HL-60/S4 treated with retinoic acid at 250 ng/mL for 4 days and 3 days (cell line): ENCODE results near the gene ELFN2.

Source experiments
- in situ Hi-C: fragments of 300-500 bp; cut with MboI; formaldehyde crosslinking; loops from 2 replicates; pipeline ENCODE4 v1.7.0; 2022; ENCODE audit warnings: low sequenced_read_pairs

The ELFN2 gene, protein sequence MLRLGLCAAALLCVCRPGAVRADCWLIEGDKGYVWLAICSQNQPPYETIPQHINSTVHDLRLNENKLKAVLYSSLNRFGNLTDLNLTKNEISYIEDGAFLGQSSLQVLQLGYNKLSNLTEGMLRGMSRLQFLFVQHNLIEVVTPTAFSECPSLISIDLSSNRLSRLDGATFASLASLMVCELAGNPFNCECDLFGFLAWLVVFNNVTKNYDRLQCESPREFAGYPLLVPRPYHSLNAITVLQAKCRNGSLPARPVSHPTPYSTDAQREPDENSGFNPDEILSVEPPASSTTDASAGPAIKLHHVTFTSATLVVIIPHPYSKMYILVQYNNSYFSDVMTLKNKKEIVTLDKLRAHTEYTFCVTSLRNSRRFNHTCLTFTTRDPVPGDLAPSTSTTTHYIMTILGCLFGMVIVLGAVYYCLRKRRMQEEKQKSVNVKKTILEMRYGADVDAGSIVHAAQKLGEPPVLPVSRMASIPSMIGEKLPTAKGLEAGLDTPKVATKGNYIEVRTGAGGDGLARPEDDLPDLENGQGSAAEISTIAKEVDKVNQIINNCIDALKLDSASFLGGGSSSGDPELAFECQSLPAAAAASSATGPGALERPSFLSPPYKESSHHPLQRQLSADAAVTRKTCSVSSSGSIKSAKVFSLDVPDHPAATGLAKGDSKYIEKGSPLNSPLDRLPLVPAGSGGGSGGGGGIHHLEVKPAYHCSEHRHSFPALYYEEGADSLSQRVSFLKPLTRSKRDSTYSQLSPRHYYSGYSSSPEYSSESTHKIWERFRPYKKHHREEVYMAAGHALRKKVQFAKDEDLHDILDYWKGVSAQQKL

DNA sequence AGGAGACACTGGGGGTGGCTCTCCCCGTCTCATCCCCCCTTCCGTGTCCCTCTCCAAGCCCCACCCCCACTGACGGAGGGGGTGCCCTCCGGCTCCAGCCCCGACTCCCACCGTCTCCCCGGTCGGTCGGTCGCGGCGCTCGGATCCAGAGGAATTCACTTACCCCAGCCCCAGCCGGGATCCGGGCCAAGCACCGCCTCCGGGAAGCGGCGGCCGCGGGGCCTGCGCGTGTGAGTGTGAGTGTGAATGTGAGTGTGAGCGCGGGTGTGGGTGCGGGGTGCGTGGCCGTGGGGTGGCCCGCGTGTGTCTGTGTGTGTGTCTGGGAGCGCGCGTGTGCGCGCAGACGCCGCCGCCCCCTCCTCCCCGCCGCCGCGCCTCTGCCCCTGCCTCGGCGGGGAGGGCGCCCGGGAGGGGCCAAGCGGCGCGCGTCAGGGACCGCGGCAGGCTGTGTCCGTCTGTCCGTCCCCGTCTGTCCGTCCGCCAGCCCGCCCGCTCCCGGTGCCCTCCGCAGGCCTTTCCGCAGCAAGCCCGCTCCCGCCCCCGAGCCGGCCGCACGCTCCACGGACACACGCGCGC, at the start of gene ELFN2:
Gene ELFN2 (minus strand): TSS at position 345 of the 576 bp plus-strand sequence. CDS start 51,945 bp downstream, outside the sequence.
- in situ Hi-C loops = no loop called here

DNA sequence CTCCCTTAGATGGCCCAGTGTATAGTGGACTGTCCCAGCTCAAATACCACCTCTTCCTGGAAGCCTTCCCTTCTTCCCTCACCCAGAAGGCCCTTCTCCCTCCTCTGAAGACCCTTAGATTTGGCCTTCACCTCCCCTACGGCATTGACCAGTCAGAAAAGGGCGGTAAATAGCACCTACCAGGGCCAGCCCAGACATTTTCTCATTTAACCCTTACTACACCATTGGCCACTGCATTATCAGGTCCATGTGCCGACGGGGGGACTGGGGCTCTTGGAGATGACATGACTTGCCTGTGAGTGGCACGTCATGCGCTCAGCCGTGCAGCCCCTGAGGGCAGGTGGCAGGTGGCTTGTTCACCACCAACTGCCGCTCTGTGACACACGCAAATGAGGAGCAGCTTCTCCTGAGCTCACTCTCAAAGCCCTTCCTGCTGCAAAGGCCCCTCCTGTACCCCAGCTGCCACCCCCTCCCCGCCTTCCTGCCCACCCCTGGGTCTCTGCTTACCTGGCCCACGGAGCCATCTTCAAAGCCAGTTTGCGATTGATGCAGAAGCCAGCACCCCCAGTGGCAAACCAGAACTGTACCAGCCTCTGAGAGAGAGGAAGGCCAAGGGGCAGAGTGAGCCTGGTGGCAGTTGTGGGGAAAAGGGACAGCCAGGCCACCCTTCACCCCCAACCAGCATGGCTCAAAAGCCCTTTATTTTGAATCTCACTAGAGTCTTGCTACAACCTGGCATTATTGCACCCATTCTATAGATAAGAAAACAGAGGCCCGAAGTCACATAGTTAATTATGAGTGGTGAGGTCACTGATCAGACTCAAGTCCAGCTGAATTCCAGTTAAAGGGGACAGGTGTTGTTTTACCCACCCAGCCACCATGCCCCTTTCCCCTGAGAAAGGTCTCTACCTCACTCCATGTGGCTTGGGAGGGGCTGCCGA, 49.4 kb upstream of the ELFN2 start:
- in situ Hi-C loops = no loop called here

DNA sequence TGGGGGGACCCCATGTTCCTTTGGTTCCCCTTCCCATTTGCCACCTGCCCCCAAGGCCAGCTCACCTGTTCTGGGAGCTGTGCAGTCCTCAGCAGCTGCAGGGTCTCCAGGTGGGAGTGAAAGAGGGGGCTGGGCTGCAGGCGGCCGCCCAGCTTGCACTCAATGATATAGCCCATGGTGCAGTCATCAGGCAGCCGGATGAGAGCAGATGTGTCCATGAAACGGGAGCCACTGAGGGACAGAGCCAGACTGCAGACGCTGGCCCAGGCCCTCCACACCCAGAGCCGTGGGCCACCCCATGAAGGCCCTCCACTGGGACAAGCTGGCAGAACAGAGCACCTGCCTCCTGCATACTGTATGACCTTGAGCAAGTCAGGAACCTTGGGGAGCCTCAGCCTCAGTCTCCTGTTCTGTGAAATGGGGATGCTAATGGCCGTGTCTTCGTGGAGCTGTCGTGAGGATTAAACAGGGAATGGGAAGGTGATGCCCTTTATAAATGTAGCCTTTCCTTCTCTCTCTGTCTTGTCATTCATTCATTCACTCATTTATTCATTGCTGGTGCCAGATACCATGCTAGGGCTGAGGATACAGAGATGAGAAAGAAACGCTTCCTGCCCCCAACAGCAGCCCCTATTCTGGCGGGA, 47.3 kb upstream of the ELFN2 start:
- in situ Hi-C loops = loop anchor here (25.0 kb wide), 1 partner anchor 937 kb away; the partner anchor contains the start of gene EIF3D

DNA sequence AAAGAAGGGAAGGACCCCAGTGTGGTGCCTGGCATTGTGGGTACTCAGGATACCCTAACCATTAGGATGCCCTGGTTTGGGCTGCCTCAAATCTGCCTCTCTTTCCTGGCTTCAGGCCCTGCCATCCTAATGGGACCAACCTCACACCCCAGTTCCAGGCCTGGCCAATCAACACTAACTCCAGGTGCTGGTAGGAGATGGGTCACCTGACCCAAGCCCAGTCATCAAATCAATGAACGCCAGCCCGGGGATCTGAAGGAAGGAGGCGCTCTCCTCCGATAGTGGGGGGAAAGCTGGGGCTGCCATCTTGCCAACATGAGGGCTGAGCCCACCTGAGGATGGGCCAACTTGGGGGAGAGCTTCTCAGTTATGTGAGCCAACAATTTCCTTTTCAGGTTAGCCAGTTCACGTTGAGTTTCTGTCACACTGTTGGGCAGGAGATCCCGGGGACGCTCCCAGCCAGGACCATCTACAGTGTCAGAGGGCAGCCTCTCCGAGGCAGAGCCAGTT, 46.2 kb upstream of the ELFN2 start:
- in situ Hi-C loops = loop anchor here (25.0 kb wide), 1 partner anchor 936 kb away; the partner anchor contains the start of gene EIF3D

DNA sequence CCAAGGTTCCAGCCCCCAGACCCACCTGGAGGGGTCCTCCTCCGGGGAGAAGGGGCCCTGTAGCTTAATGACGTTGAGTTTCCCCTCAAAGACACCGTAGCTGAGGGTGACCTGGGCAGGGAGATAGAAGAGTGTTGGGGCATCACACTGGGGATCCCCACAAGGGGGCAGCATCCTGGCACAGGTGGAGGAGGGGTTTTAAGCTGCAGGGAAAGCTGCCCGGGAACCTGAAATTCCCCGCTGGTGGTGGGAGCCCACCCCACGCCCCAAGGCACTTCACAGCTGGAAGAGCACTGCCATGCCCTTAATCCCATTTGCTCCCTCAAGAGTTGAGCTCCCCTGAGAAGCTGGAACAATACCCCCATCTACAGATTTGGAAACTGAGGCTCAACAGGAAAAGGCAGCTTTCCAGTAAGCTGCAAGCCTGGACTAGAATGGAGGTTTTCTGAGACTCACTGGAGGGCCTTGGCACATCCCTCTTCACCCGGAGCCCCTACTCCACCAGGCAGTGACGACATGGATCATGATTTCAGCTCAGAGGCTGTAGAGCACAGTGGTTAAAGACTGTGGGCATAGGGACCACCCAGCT, 45.2 kb upstream of the ELFN2 start:
- in situ Hi-C loops = loop anchor here (25.0 kb wide), 1 partner anchor 935 kb away; the partner anchor contains the start of gene EIF3D

DNA sequence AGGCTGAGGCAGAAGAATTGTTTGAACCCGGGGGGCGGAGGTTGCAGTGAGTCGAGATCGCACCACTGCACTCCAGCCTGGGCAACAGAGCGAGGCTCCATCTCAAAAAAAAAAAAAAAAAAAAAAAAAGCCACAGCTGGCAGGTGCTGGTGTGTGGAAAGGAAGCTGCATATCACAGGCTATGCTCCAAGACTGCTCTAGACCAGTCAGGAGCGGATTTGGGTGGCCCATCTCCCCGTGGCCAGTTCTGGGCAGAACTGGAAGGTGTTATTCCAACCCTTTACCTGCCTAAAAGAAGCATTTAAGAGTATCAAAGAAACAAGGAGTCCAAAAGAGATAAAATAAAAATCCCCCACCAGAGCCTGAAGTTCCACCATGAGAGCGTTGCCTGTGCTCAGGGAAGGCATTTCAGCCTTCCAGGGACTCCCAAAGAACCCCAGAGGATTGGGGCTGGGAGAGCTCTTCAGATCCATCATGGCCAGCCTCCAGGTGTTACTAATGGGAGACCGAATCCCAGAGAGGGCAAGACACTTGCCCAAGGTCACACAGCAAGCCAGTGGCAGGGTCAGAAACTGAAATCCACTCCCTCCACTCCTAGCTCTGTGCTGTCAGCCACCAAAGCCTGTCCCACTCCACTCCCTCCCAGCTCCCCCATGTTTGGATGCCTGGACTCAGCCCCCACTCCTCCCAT, 44.6 kb upstream of the ELFN2 start:
- in situ Hi-C loops = loop anchor here (25.0 kb wide), 1 partner anchor 935 kb away; the partner anchor contains the start of gene EIF3D

DNA sequence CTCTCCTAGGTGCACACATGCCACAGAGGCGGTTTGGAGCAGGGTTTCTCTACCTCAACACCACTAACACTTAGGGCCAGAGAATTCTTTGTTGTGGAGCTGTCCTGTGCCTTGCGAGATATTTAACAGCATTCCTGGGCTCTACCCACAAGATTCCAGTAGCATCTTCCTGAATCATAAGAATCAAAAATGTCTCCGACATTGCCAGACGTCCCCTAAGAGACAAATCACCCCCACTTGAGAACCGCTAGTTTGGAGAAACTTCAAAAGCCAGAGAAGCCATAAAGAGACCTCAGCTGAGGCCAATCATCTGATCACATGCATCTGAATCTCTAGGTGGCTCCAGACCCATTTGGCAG, 42.8 kb upstream of the ELFN2 start:
- in situ Hi-C loops = loop anchor here (25.0 kb wide), 1 partner anchor 933 kb away; the partner anchor contains the start of gene EIF3D

DNA sequence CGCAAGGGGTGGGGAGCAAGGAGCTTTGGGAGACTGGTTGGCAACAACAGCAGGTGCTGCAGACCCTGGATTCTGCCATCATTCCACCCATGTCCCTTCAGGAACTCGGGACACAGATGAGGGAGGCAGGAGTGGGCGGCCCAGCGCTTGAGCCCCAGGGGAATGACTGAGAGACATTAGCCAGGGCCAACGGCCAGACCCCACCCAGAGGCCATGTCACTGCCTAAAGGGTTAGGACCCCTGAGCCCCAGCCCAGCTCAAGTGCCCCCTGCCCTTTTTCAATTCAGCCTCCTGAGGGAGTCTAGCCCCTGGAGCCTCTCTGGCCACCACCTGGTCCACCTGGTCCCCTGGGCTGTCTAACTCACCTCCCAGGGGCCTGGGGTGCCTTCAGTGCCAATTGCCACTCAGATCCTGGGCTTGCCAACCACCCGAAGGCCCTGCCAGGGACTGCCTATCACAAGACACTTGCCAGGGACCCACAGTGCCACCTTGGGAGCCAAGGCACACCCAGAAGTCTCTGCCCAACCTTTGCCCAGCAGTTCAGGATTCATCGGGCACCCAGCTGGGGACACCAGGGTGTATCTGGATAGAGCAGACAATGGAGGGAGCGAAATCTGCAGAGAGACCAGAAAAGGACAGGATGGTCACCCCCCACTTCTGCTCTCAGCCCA, 42.3 kb upstream of the ELFN2 start:
- in situ Hi-C loops = loop anchor here (25.0 kb wide), 1 partner anchor 932 kb away; the partner anchor contains the start of gene EIF3D

DNA sequence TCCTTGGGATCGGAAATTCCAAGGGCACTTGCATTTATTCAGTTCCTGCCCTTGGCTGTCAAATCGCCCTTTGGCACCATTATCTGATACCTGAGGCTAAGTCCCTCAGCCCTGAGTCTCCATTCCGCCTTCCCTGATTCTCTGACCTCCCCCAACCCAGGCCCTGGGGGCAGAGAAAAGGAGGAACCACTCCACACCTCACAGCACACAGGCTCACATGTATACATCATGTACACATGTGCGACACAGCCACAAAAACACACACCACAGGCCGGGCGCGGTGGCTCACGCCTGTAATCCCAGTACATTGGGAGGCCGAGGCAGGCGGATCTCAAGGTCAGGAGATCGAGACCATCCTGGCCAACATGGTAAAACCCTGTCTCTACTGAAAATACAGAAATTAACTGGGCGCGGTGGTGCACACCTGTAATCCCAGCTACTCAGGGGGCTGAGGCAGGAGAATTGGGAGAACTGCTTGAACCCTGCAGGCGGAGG, 41.0 kb upstream of the ELFN2 start:
- in situ Hi-C loops = loop anchor here (25.0 kb wide), 1 partner anchor 931 kb away; the partner anchor contains the start of gene EIF3D

DNA sequence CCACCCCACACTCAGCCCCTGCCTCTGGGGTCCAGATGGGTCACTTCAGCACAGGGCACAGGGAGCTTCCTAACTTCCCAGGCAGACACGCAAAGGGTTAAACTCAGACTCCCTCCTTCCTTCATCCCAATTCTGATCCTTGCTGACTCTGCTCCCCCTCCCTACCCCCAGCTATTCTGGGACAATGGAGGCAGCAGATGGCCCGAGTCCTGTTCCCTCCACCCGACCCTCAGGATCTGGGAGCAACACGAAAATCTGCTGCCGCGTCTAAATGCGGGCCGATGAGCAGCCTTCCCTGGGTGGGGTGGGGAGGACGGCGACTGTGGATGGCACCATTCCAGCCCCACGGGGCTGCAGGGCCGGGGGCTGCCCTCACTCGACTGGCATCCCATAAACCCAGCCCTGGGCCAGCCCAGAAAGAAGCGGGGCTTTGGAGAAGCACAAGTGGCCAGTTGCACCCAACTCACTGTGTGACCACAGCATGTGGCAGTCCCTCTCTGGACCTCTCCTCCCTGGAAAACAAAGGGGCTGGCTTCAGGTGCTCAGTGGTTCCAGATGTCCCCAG, 40.2 kb upstream of the ELFN2 start:
- in situ Hi-C loops = loop anchor here (25.0 kb wide), 1 partner anchor 930 kb away; the partner anchor contains the start of gene EIF3D

DNA sequence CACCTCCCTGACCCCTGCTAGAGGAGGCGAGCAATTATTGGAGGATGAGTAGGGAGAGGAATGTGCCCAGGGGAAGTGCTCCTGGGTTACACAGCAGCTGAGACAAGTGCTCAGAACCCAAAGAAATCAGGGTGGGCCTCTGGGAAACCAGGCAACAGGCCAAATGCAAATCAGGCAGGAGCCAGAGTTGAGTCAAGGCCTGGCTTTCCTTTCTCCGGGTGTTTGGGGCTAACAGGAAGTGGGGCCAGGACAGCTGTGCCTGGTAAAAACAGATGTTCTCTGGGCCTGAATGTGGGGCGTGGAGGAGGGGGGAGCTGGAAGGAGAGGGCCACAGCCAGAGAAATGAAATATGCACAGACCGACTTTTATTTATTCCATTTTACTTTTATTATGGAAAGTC, 36.9 kb upstream of the ELFN2 start:
- in situ Hi-C loops = loop anchor here (25.0 kb wide), 1 partner anchor 927 kb away; the partner anchor contains the start of gene EIF3D

DNA sequence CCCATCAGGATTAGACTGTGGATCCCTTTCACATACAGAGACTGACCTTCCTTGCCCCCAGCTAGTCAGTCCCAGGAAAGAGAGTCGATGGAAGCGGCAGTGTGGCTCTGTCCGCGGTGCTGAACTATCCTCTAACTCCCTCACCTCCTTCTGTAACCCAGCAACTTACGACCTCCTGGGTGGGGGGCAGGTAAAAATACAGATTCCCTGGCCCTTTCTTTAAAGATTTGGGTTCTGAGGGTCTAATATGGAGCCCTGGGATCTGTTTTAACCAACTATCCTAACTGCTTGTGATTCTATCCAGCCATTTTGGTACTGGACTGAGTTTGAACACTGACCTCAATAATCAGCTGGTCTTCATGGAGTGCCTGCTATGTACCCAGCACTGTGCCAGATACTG, 35.7 kb upstream of the ELFN2 start:
- in situ Hi-C loops = loop anchor here (25.0 kb wide), 1 partner anchor 926 kb away; the partner anchor contains the start of gene EIF3D

DNA sequence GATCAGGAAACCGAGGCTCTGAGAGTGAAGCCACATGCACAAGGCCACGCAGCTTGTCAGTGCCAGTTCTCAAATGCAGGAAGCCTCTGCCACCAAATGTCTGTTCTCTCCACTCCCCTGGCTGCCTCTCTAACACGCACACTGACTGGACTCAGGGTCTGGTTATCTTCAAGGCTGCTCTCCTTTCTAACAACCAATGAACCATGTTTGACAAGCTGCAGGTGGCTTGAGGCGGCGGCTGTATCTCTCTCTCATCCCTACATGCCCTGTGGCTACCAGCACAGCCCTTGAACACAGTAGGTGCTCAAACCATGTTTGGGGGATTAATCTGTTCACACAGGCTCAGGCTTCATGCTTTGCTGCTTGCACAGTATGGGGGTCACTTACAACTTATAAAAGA, 35.2 kb upstream of the ELFN2 start:
- in situ Hi-C loops = loop anchor here (25.0 kb wide), 1 partner anchor 925 kb away; the partner anchor contains the start of gene EIF3D

DNA sequence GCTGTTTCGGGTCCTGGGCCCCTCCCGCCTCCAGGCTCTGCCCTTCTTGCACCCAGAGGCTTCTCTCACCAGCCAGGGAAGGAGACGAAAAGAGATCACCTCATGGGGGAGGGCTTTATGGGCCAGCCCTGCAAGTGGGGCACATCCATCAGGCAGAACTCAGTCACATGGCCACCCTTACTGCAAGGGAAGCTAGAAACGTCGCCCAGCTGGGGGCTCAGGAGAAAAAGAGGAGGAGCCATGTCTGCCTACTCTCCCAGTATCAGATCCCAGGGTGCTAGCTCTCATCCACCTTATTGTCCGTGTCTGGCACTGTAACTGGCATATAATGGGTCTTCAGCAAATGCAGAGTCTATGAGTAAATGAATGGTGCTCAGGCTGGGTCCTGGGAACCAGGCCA, 34.7 kb upstream of the ELFN2 start:
- in situ Hi-C loops = loop anchor here (25.0 kb wide), 1 partner anchor 925 kb away; the partner anchor contains the start of gene EIF3D

DNA sequence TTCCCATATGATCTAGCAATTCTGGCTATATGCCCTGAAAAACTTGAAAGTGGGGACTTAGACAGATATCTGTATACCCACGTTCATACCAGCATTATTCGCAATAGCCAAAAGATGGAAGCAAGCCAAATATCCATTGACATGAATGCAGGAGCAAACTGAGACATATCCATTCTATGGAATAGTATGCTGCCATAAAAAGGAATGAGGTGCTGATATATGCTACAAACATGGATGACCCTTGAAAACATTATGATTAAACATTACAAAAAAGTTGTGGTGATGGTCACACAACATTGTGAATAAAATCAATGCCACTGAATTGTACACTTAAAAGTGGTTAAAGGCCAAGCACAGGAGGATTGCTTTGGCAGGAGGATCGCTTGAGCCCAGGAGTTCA, 33.4 kb upstream of the ELFN2 start:
- in situ Hi-C loops = loop anchor here (25.0 kb wide), 1 partner anchor 923 kb away; the partner anchor contains the start of gene EIF3D

DNA sequence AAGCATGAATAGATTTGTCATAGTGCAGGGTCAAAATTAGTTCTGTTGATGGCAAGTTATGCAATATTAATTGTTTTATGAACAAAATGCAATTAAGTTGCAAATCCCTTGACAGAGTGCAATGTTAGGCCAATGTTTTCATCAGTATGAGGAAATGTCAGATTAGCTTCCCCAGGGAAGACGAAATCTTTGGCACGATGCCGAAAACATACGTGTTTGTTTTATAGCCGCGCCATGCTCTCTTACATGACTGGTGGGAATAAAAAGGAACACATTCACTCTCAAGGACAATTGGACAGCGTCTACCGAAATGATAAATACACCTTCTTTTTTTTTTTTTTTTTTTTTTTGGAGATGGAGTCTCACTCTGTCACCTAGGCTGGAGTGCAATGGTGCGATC, 31.9 kb upstream of the ELFN2 start:
- in situ Hi-C loops = loop anchor here (5.0 to 25.0 kb wide), 2 partner anchors 137 to 922 kb away; partner anchors contain the start of gene EIF3D
